Suppressor macrophage (primary cell): ENCODE results near the gene MFAP3.

ENCODE experiments used
- DNase-seq, 4 experiments: peaks; one replicate each; pipeline ENCODE4 v3.0.0-alpha.2; 2020 to 2022

The MFAP3 gene

GRCh38 chr5:154093142-154093532 is 54.4 kb downstream of the MFAP3 start:
- no peak for DNase-seq

GRCh38 chr5:154095904-154096303 is 57.1 kb downstream of the MFAP3 start:
- no peak for DNase-seq

- DNase-seq: no peak
These were observed 58.3 kb downstream of the MFAP3 start for GRCh38 chr5:154097031-154097430.

- DNase-seq: no peak
These were observed 59.7 kb downstream of the MFAP3 start for GRCh38 chr5:154098465-154098864.

GRCh38 chr5:154101184-154101583 is 62.4 kb downstream of the MFAP3 start:
- no peak for DNase-seq

GRCh38 chr5:154103233-154103632 is 64.5 kb downstream of the MFAP3 start:
- DNase-seq: no peak
